Adipocyte (in vitro differentiated cells): ENCODE results near the gene DENND4A.

Experiments
- DNase-seq: peaks from one replicate; pipeline ENCODE4 v3.0.0-alpha.2; 2015; ENCODE audit warnings: low read depth
- H3K27me3 ChIP-seq: replicated peaks from 2 replicates; pipeline ENCODE4 v1.7.0; 2013; ENCODE audit warnings: mild to moderate bottlenecking, low read length, moderate library complexity; ENCODE audit not compliant: control insufficient read depth, insufficient read depth
- H3K36me3 ChIP-seq: 2 replicates; pipeline ENCODE4 v1.7.0; 2013; ENCODE audit warnings: low read length, mild to moderate bottlenecking, moderate library complexity; ENCODE audit not compliant: control insufficient read depth, insufficient read depth, severe bottlenecking
- H3K4me1 ChIP-seq: 2 replicates; pipeline ENCODE4 v1.7.0; 2013; ENCODE audit warnings: mild to moderate bottlenecking, low read length, moderate library complexity; ENCODE audit not compliant: control insufficient read depth, insufficient read depth
- H3K4me3 ChIP-seq: 2 replicates; pipeline ENCODE4 v1.7.0; 2013; ENCODE audit warnings: mild to moderate bottlenecking, low read length, moderate library complexity
- H3K9ac ChIP-seq: 2 replicates; pipeline ENCODE4 v1.7.0; 2013; ENCODE audit warnings: mild to moderate bottlenecking, low read length, moderate library complexity
- H3K9me3 ChIP-seq: 2 replicates; pipeline ENCODE4 v1.7.0; 2013; ENCODE audit warnings: mild to moderate bottlenecking, low read length, moderate library complexity; ENCODE audit not compliant: control insufficient read depth

DENND4A gene

GRCh38 chr15:65792138-65792987, at the start of gene DENND4A:
Gene DENND4A, minus strand, starts transcription at chr15:65792293. Its CDS starts 35,843 bp downstream, at chr15:65756450.
- Histone ChIP-seq H3K9ac (peak within 1 kb of the TSS; percentile 86), H3K9me3 (no peaks in the 10 kb centered on the region), H3K4me1 (peaks cover 29% of the 10 kb centered on the region), H3K4me3 (peak within 1 kb of the TSS; percentile 94), H3K36me3 (no peaks in the 10 kb centered on the region), H3K27me3 (no peaks in the 10 kb centered on the region)
- peak; percentile 99 for DNase-seq

- H3K27me3 ChIP-seq: no peaks in the 10 kb centered on the region
- H3K36me3 ChIP-seq: no peaks in the 10 kb centered on the region
- H3K9me3 ChIP-seq: no peaks in the 10 kb centered on the region
- peak overlapping the region; percentile 31 for H3K9ac ChIP-seq
- DNase-seq: no peak
- H3K4me3 ChIP-seq: peak overlapping the region; percentile 18
- H3K4me1 ChIP-seq: peaks cover 5% of the 10 kb centered on the region
These were observed 49.2 kb upstream of the DENND4A start for GRCh38 chr15:65841121-65841930.

DNA sequence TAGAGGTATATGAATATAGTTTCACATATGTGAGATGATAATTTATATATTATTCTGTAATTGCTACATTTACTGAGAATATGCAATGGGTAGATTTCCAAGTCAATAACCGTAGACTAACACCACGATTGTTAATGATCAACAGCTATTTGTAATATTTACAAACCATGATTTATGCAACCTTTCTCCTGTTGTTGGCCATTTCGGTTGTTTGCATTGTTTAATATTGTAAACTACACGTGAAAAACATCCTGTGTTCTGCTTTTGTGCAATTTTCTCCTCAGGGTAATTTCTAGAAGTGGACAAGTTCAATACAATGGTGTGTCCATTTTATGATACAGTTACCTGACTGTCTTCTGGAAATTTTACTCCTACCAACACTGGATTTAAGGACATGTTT, 47.9 kb upstream of the DENND4A start:
- Histone ChIP-seq H3K4me1 (peaks cover 5% of the 10 kb centered on the region), H3K9ac (no peak overlapping the region), H3K27me3 (no peaks in the 10 kb centered on the region), H3K4me3 (no peak overlapping the region), H3K9me3 (no peaks in the 10 kb centered on the region), H3K36me3 (no peaks in the 10 kb centered on the region)
- no peak for DNase-seq

- DNase-seq: no peak
- Histone ChIP-seq H3K36me3 (no peaks in the 10 kb centered on the region), H3K27me3 (no peaks in the 10 kb centered on the region), H3K4me3 (no peak overlapping the region), H3K9ac (no peak overlapping the region), H3K9me3 (no peaks in the 10 kb centered on the region), H3K4me1 (peaks cover 5% of the 10 kb centered on the region)
These were observed 47.3 kb upstream of the DENND4A start for GRCh38 chr15:65839354-65839901.

DNA sequence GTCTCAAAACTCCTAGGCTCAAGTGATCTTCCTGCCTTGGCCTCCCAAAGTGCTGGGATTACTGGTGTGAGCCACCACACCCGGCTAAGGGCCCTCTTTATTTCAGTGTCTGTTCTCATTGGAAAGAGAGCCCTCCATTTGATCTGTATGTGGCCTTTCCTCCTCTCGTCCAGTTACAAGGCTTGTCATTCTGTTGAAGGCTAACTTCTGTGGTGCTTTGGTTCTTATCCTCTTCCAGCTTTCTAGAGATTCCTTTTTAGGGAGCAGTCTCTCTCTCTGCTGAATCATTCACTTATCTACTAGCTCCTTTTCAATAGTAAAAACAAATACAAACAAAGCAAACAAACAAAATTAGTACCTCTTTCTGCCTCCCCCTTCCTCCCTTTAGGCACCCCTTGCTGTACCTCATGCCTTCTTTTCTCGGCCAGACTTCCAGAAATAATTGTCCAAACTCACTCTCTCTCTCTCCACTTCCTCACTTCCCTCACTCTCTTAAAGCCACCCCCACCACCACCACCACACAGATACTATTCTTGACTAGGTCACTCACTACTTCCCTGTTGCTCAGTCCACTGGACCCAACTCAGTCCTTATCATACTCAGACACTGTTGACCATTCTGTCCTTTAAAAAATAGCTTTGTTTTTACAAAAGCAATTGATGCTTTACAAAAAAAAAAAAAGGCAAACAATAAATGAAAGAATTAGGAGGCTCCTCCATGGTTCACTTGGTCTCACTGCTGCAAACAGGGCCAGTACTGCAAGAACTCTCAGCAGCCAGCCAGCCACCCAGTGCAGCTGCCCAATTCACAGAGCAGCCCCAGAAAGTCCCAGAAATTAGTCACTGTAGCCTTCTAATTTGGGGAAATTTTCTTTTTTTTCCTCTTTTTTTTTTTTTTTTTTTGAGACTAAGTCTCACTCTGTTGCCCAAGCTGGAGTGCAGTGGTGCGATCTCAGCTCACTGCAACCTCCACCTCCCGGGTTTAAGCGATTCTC, 45.5 kb upstream of the DENND4A start:
- DNase-seq: no peak

GRCh38 chr15:65836665-65837064, 44.6 kb upstream of the DENND4A start:
- no peak overlapping the region for H3K4me3 ChIP-seq
- H3K36me3 ChIP-seq: no peaks in the 10 kb centered on the region
- H3K9ac ChIP-seq: no peak overlapping the region
- no peak for DNase-seq
- H3K9me3 ChIP-seq: no peaks in the 10 kb centered on the region
- peaks cover 23% of the 10 kb centered on the region for H3K4me1 ChIP-seq
- no peaks in the 10 kb centered on the region for H3K27me3 ChIP-seq

More for the DNA sequence above, 45.5 kb upstream of the DENND4A start:
- no peaks in the 10 kb centered on the region for H3K27me3 ChIP-seq
- H3K4me3 ChIP-seq: no peak overlapping the region
- no peaks in the 10 kb centered on the region for H3K9me3 ChIP-seq
- peaks cover 20% of the 10 kb centered on the region for H3K4me1 ChIP-seq
- no peaks in the 10 kb centered on the region for H3K36me3 ChIP-seq
- H3K9ac ChIP-seq: no peak overlapping the region

DNA sequence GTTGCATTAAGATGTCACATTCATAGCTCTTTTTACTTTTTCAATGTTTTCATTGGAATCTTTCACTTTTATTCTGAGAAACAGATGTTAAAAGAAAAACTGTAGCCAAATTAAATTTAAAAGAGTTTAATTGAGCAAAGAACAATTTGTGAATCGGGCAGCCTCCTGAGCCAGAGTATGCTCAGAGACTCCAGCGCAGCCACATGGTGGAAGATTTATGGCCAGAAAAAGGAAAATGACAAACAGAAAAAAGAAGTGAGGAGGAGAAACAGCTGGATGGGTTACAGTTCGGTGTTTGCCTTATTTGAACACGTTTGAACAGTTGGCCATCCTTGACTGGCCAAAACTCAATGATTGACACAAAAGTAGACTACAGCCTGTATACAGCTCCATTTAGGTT, 43.4 kb upstream of the DENND4A start:
- no peak for DNase-seq
- Histone ChIP-seq H3K9me3 (no peaks in the 10 kb centered on the region), H3K4me3 (no peak overlapping the region), H3K36me3 (no peaks in the 10 kb centered on the region), H3K9ac (no peak overlapping the region), H3K27me3 (no peaks in the 10 kb centered on the region), H3K4me1 (peaks cover 22% of the 10 kb centered on the region)

GRCh38 chr15:65834603-65835282, 42.6 kb upstream of the DENND4A start:
- Histone ChIP-seq H3K4me1 (peaks cover 24% of the 10 kb centered on the region), H3K36me3 (no peaks in the 10 kb centered on the region), H3K27me3 (no peaks in the 10 kb centered on the region), H3K9ac (no peak overlapping the region), H3K9me3 (no peaks in the 10 kb centered on the region), H3K4me3 (no peak overlapping the region)
- DNase-seq: no peak

GRCh38 chr15:65833501-65834205, 41.6 kb upstream of the DENND4A start:
- Histone ChIP-seq H3K4me1 (peaks cover 24% of the 10 kb centered on the region), H3K4me3 (peak overlapping the region; percentile 71)
- DNase-seq: no peak

More at GRCh38 chr15:65833501-65834205, 41.6 kb upstream of the DENND4A start:
- peak overlapping the region; percentile 78 for H3K9ac ChIP-seq
- H3K36me3 ChIP-seq: no peaks in the 10 kb centered on the region
- H3K9me3 ChIP-seq: no peaks in the 10 kb centered on the region
- no peaks in the 10 kb centered on the region for H3K27me3 ChIP-seq
